SHP77 (cell line): Measurements from ENCODE around the gene IDH3A.

Experiments used
- DNase-seq, 2 experiments: peaks; one replicate each; lab custom pipeline; 2025; lab: John Stamatoyannopoulos, UW

Gene IDH3A

DNA sequence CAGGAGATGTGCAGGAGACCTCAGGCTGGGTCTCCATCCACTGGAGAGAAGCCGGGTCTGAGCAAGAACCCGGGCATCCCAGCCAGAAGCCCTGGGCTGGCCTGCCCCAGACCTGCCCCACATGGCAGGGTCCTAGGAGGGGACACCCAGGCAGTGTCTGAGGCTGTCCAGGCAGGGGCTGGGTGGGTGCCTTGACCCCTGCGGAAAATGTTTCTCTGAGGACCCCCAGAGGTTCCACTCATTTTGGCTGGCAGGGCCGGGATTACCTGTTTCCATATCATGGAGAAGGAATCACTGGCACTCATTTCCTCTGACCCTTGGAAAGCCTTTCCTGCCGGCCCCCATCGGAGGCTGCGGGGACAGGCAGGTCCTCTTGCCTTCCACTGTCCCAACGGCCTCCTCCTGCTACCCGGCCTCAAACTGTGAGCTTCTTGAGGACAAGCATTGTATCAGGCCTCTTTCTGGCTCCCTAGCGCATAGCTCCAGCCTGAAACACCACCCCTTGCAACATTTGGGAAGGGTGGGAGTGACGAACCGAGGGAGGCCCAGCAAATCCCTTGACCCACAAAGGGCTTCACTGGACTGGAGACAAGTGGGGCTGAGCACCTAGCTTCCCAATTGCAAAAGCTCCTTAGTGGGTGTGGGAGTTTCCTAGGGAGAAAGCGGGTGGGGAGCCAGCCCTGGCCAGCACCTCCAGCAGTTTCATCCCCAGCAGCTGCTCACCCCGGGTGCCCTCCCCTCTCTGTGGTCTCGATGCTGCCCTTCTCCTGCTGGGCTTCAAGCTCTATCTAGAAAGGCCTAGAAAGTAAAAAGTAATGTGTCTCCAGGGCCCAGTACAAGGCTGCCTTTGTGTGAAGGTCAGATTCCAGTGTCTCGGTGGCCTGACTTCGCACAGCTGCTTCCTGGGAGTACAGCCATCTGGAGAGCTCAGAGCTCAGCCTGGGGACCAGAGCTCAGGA lies 55.5 kb downstream of the IDH3A start:
- no peak for DNase-seq

GRCh38 chr15:78205337-78205736 lies 56.2 kb downstream of the IDH3A start:
- no peak for DNase-seq

- DNase-seq: no peak
These were observed 56.7 kb downstream of the IDH3A start for GRCh38 chr15:78205856-78206255.

DNA sequence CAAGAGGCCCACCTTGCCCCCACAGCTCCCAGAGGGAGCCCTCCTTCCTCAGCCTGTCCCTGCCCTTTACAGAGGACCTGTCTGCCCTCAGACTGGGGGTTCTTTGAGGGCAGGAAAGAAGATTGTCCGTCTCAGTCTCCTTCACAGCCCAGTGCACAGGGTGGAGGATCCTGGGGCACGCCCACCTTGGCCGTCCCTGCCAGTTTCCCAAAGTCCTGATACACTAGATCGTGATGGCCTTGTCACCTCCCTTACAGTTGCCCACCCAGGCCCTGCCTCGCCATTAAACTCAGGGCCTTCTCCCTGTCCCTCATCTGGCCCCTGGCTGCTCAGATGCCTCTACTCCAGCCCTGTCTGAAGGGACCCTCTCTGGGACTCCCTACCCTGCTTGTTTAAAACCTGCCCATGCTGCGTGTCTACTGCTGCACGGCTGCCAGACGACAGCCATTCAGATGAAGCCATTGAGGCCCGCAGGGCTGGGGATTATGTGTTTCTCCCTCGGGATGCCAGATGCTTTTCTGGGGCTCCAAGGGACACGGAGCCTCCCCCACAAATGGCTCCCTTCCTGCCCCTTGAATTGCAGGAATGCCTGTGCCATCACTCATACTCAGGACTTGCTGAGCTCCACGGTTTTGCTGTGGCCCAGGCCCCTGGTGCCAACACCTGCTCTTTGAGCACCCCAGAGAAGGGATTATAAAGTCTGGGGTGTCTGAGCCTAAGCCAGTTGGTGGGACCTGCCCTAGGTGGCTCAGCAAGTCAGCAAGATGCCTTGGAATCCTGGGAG lies 57.4 kb downstream of the IDH3A start:
- DNase-seq: no peak

DNA sequence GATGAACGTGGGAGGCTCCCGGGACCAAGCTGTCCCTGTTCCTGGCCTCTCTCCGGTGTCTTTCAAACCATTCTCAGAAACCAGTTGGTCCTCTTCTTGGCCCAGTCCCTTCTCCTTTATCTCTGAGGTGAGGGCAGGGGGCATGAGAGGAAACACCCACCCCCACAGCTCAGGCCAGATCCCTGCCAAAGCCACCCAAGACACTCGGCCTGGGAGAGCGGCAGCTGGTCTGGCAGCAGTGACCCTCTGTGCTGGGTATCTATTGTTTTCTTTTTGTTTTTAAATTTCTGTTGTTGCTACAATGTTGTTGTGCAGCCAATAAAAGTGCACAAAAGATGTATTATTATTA lies 57.9 kb downstream of the IDH3A start:
- DNase-seq: no peak

GRCh38 chr15:78207641-78208340 lies 58.6 kb downstream of the IDH3A start:
- DNase-seq: no peak

DNA sequence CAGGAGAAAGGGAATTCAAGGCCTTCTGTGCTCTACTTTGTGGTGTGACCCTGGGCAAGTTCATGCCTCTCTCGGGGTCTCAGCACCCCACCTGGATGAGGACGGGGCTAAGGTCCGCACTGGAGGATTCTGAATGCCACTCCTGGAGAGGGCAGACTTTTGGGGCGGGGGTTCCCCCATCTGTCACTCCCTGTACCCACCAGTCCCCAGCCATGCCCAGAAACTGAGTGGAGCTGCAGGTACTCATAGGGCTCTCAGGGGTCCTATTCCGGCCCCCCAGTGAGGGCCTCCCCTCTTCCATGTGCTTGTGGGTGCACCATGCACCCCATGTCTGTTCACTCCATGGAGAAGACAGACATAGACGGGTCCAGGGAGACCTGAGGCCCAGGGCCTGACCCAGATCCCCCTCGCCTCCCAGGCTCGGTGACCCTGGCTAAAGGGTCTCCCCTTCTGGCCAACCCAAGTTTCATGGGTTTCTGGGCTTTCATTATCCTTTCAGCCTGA lies 59.2 kb downstream of the IDH3A start:
- DNase-seq: no peak

- DNase-seq: no peak
These were observed 59.9 kb downstream of the IDH3A start for GRCh38 chr15:78208887-78209645.

DNA sequence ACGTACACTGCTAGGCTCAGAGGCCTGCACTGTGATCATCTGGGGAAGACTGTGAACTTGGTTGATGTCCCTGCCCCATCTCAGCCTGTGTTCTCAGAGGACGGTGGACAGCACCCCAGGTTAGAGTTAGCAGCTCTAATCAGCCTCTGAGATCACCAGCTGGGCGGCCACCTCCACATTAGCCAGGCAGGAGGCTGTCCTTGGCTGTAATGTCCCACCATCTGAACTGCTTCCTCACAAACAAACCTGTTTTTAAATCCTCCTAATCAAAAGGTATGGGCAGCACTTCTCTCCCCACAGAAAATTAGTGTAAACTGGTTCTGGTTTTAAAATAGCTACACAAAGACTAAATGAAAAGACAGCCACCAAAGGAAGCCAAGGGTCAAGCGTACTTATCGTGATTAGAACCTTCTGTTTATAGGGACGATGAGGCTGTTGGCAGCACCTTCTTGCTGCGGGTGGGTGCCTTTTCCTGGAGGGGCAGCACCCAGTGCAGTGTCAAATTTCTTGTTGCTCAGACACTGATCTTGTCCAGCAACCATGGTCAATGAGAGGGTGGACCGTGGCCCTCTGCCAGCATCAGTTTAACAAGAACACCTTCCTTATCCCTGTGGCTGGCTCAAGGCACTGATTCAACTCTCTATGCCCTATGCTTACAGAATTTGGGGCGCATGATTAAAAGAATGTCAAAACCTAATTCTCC lies 60.6 kb downstream of the IDH3A start:
- DNase-seq: no peak

- no peak for DNase-seq
These were observed 61.2 kb downstream of the IDH3A start for GRCh38 chr15:78210349-78210717.

GRCh38 chr15:78211189-78211921 lies 62.2 kb downstream of the IDH3A start:
- DNase-seq: no peak

GRCh38 chr15:78212008-78212407 lies 62.8 kb downstream of the IDH3A start:
- DNase-seq: no peak

DNA sequence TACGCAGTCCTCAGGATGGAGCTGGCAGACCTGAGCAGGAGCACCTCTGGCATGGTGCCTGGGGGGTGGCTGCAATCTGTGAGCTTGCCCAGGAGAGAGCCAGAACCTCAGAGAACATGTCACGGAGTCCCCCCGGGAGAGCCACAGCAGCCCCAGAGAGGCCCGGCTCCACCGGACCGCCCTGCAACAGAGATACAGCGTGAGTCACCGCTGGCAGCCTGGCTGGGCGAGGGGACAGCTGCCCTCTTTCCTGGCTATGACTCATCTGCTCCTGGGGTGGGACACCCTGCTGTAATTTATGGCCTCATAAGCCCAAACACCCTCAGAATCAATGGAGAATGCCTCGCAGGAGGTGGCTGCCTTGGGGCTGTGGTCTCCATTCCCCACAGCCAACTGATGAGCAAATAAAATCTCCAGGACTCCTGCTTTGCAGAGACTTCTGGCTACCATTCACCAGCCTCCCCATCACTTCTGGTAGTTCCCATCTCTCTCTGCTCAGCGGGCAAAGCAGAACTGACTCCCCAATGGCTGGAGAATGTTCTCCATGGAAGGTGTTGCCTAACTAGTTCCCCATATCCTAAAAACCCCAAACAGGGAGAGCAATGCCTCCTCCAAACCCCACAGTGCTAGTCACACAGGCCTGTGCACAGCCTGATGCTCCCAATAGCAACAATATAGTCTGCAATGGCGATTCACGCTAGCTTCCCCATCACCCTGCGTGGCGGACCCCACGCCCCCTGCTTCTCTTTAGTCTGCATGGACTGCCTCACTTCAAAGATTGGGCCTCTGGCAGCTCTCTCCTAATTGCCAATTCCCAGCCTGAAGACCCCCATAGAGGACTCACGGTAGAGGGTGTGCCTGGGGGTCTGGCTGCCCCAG lies 63.6 kb downstream of the IDH3A start:
- peak; percentile 50 to 73 for DNase-seq

- no peak for DNase-seq
These were observed 64.2 kb downstream of the IDH3A start for GRCh38 chr15:78213425-78213750.

DNA sequence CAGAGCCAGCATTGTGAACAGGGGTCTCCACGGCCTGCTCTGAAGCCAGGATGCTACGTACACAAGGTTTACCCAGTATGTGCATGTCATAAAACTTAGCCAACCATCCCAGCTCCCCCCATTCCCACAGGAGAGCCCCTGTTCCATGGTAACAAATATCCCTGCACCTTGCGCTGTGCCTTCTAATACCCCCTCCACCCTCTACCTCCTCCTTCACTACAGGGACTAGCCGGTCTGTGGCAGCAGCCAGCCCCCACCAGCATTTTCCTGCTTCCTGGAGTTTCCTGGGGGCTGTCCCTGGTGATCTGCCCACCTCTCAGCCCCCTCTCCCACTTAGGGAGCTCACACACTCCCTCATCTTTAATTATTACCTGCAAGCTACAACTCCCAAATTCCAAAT lies 64.8 kb downstream of the IDH3A start:
- no peak for DNase-seq

- DNase-seq: no peak
These were observed 67.3 kb downstream of the IDH3A start for GRCh38 chr15:78216276-78217104.

GRCh38 chr15:78220713-78221112 lies 71.6 kb downstream of the IDH3A start:
- no peak for DNase-seq
